CD14-positive monocyte (primary cell): ENCODE data around the gene KCNQ1. TPM values are rescaled to one million over a fixed set of nuclear protein-coding genes. Genes with fewer than 3 reads are reported as not detected.

Source experiments
- DNase-seq, 3 donors: peaks; one replicate each; pipeline ENCODE4 v3.0.0-alpha.2; 2011 to 2022
- H2AFZ ChIP-seq: 2 replicates; pipeline ENCODE4 v1.6.0; 2012; ENCODE audit warnings: mild to moderate bottlenecking, low read depth, low read length, inconsistent platforms; ENCODE audit not compliant: insufficient read depth, poor library complexity, severe bottlenecking
- H3K27ac ChIP-seq, 2 donors: 1 replicate in 1 of 2; 2 replicates in 1 of 2; pipeline ENCODE4 v1.5.1; 2012 to 2013; ENCODE audit warnings: low read length in 2 of 2, control low read depth in 1 of 2, inconsistent platforms in 1 of 2, low read depth in 1 of 2, mild to moderate bottlenecking in 1 of 2
- H3K27me3 ChIP-seq, 2 donors: one replicate each; pipeline versions ENCODE4 v1.6.0 to v1.6.1; 2011 to 2013; ENCODE audit warnings: low read length in 2 of 2; ENCODE audit not compliant: control insufficient read depth in 2 of 2, insufficient read depth in 2 of 2
- H3K36me3 ChIP-seq, 2 donors: replicated peaks in 1 of 2; 1 replicate in 1 of 2; 2 replicates in 1 of 2; pipeline versions ENCODE4 v1.5.1 to v1.6.1; 2012 to 2013; ENCODE audit warnings: low read length in 2 of 2, control low read depth in 1 of 2, inconsistent platforms in 1 of 2, mild to moderate bottlenecking in 1 of 2; ENCODE audit not compliant: insufficient read depth in 2 of 2, control insufficient read depth in 1 of 2
- H3K4me1 ChIP-seq, 2 donors: 1 replicate in 1 of 2; 2 replicates in 1 of 2; pipeline versions ENCODE4 v1.5.1 to v1.6.1; 2012 to 2013; ENCODE audit warnings: low read length in 2 of 2, control low read depth in 1 of 2, inconsistent platforms in 1 of 2, mild to moderate bottlenecking in 1 of 2, moderate library complexity in 1 of 2; ENCODE audit not compliant: insufficient read depth in 2 of 2, control insufficient read depth in 1 of 2
- H3K4me2 ChIP-seq: replicated peaks from 2 replicates; pipeline ENCODE3; 2012; ENCODE audit warnings: low read length, moderate library complexity, mild to moderate bottlenecking; ENCODE audit not compliant: poor library complexity, severe bottlenecking; ENCODE audit errors: extremely low read depth
- H3K4me3 ChIP-seq, 3 experiments: fragments of 200-600 bp in 1 of 3; sonication (generic) in 1 of 3; replicated peaks in 1 of 3; 1 replicate in 2 of 3; 2 replicates in 1 of 3; pipeline ENCODE4 v1.5.1; 2011 to 2013; ENCODE audit warnings: low read length in 3 of 3, mild to moderate bottlenecking in 3 of 3, control low read depth in 2 of 3, low read depth in 2 of 3, inconsistent platforms in 1 of 3, moderate library complexity in 1 of 3
- H3K79me2 ChIP-seq: 2 replicates; pipeline ENCODE4 v1.6.0; 2012; ENCODE audit warnings: mild to moderate bottlenecking, control low read depth, inconsistent platforms, low read length, moderate library complexity; ENCODE audit not compliant: insufficient read depth
- H3K9ac ChIP-seq: 2 replicates; pipeline ENCODE4 v1.6.0; 2017; ENCODE audit warnings: low read length, mild to moderate bottlenecking; ENCODE audit not compliant: insufficient read depth, poor library complexity, severe bottlenecking
- H3K9me3 ChIP-seq, 2 donors: replicated peaks in 1 of 2; 1 replicate in 1 of 2; 2 replicates in 1 of 2; pipeline versions ENCODE4 v1.5.1 to v1.6.1; 2012 to 2013; ENCODE audit warnings: low read length in 2 of 2, control low read depth in 1 of 2; ENCODE audit not compliant: control insufficient read depth in 1 of 2, insufficient read depth in 1 of 2
- H4K20me1 ChIP-seq: 2 replicates; pipeline ENCODE4 v1.6.0; 2012; ENCODE audit warnings: mild to moderate bottlenecking, low read length, control low read depth, moderate library complexity; ENCODE audit not compliant: insufficient read depth
- H3K27ac Mint-ChIP-seq, 7 donors: one replicate each; pipeline ENCODE4 v1.8.0; 2020; ENCODE audit warnings: mild to moderate bottlenecking in 7 of 7, mixed read lengths in 7 of 7, moderate library complexity in 6 of 7, inconsistent platforms in 2 of 7
- H3K27me3 Mint-ChIP-seq, 3 donors: one replicate each; pipeline ENCODE4 v1.8.0; 2021 to 2022; ENCODE audit warnings: low read depth in 3 of 3, mild to moderate bottlenecking in 3 of 3, mixed read lengths in 3 of 3, moderate library complexity in 3 of 3, inconsistent platforms in 1 of 3
- H3K36me3 Mint-ChIP-seq, 2 donors: one replicate each; pipeline ENCODE4 v1.8.0; 2020; ENCODE audit warnings: mixed read lengths in 2 of 2, inconsistent platforms in 1 of 2, mild to moderate bottlenecking in 1 of 2
- H3K4me1 Mint-ChIP-seq: one replicate; pipeline ENCODE4 v1.8.0; 2020; ENCODE audit warnings: mild to moderate bottlenecking, mixed read lengths
- H3K4me3 Mint-ChIP-seq, 2 donors: one replicate each; pipeline ENCODE4 v1.8.0; 2020; ENCODE audit warnings: mild to moderate bottlenecking in 2 of 2, mixed read lengths in 2 of 2, moderate library complexity in 1 of 2
- H3K9me3 Mint-ChIP-seq, 7 donors: one replicate each; pipeline ENCODE4 v1.8.0; 2020 to 2022; ENCODE audit warnings: mixed read lengths in 7 of 7, mild to moderate bottlenecking in 6 of 7, moderate library complexity in 6 of 7, inconsistent platforms in 2 of 7
- CTCF ChIP-seq: fragments of 200-600 bp; IDR thresholded peaks from one replicate; pipeline ENCODE4 v1.8.0; 2022; ENCODE audit warnings: antibody characterized with exemption, mild to moderate bottlenecking
- WGBS: methylation state at CpG from one replicate; pipeline ENCODE4 v1.1.5; 2013; ENCODE audit warnings: missing lambda C conversion rate; ENCODE audit not compliant: insufficient coverage; 5-methylcytosine and 5-hydroxymethylcytosine counted together
- intact Hi-C, 2 donors: fragments of 100-400 bp; cut with micrococcal nuclease; formaldehyde crosslinking; loops; one replicate each; pipeline versions ENCODE4 v1.15.0 to v1.15.1; 2023
- polyA plus RNA-seq, 3 donors: library from polyadenylated mRNA; depleted of rRNA in 1 of 3; unstranded in 2 of 3; stranded (reverse) in 1 of 3; fragments of 300-500 nt in 2 of 3; fragments of >200 nt in 1 of 3; fragmentation: Illumina TruSeq in 2 of 3; gene quantifications; 1 replicate in 2 of 3; 2 replicates in 1 of 3; pipeline ENCODE4 v1.2.3, GENCODE V29; 2012 to 2021

Gene KCNQ1
- polyA plus RNA-seq, 3 donors: 14.9 to 31.8 (median 21.6) TPM

DNA sequence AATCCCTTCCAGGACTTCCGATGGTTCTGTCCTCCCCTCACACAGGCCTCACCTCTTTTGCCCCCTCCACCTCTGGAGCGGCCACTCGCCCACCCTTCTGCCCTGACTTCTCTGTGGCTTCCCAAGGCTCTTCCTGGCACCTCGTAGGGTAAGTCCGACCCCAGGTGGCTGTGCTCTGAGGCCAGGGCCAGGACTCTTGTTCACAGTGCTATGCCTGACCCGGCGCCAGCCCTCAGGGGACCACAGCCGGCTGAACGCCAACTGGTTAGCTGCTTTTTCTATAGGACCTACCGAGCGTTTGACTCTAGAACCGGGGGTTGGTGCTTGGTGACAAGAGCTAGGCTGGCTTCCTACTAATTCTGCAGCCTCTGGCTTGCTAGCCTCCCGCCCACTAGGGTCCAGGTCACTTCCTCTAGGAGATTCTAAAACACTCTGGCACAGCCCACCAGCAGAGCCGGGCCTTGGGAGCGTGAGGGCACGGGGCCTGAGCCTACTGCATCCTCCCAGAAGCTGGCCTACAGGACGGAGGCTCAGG lies 283.4 kb downstream of the KCNQ1 start:
- Mint-ChIP-seq H3K4me3 (no peak overlapping the region), H3K9me3 (peaks cover 0 to 1% (median 0%) of the 10 kb centered on the region in 7 donors), H3K4me1 (no peaks in the 10 kb centered on the region), H3K27me3 (peaks cover 3 to 5% (median 3%) of the 10 kb centered on the region in 3 donors), H3K27ac (peak overlapping the region in 1 of 7 donors; percentile 68), H3K36me3 (peaks cover 7 to 17% of the 10 kb centered on the region in 2 donors)
- Histone ChIP-seq H3K9me3 (no peaks in the 10 kb centered on the region), H3K36me3 (peaks cover 0 to 7% of the 10 kb centered on the region in 2 donors), H4K20me1 (peaks cover 81% of the 10 kb centered on the region), H3K4me3 (no peak overlapping the region), H3K27me3 (no peaks in the 10 kb centered on the region), H3K9ac (no peak overlapping the region), H3K4me2 (no peak overlapping the region), H3K4me1 (no peaks in the 10 kb centered on the region), H3K79me2 (no peaks in the 10 kb centered on the region), H3K27ac (no peak overlapping the region), H2AFZ (no peak overlapping the region)
- intact Hi-C loops: no loop called here
- no peak for TF ChIP-seq CTCF
- 92% methylated on average over 17 of the region's 17 CpGs for WGBS
- DNase-seq: no peak

DNA sequence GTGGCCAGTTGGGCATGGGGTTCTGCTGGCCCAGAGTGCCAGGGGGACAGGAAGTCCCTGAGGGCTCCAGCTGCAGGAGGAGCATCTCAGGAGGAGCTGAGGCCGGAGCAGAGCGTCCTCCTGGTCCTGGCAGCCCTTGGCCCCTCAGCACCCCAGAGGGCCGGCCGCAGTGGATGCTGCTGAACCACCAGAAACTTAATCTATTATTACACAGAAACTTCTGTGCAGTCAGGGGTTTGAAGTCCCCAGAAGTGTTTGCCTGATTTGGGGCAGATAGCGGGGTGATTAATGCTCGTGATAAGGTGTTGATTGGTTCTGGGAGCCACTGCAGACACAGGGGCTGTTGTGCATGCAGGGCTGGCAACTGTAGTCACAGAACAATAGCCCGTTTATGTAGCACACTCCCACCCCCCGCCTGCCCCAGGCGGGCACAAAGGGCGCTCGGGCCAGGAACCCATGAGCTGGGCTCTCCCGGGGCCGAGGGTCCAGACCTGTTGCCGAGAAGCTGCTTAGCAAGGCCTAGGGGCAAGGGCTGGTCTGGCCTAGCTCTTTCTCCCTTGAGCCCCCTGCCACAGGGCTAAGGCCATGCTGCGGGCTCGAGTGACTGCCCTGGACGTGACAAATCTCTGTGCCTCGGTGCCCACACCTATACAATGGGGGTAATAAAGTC lies 284.0 kb downstream of the KCNQ1 start:
- Mint-ChIP-seq H3K4me1 (no peaks in the 10 kb centered on the region), H3K27me3 (peaks cover 3 to 5% (median 3%) of the 10 kb centered on the region in 3 donors), H3K36me3 (peaks cover 5 to 15% of the 10 kb centered on the region in 2 donors), H3K4me3 (no peak overlapping the region), H3K27ac (no peak overlapping the region), H3K9me3 (peaks cover 0 to 1% (median 0%) of the 10 kb centered on the region in 7 donors)
- DNase-seq: no peak
- Histone ChIP-seq H3K9me3 (no peaks in the 10 kb centered on the region), H3K27me3 (no peaks in the 10 kb centered on the region), H3K4me1 (no peaks in the 10 kb centered on the region), H3K79me2 (no peaks in the 10 kb centered on the region), H3K27ac (no peak overlapping the region), H3K9ac (no peak overlapping the region), H4K20me1 (peaks cover 82% of the 10 kb centered on the region), H2AFZ (no peak overlapping the region), H3K4me3 (no peak overlapping the region), H3K4me2 (no peak overlapping the region), H3K36me3 (peaks cover 0 to 7% of the 10 kb centered on the region in 2 donors)
- intact Hi-C loops: no loop called here
- 97% methylated on average over 12 of the region's 18 CpGs for WGBS
- TF ChIP-seq CTCF: no peak
